Calu3 (cell line): Measurements from ENCODE around the gene MLANA. TPM values are rescaled to one million over a fixed set of nuclear protein-coding genes. Genes with fewer than 3 reads are reported as not detected.

Experiments
- BruUV-seq: library from RNA; stranded (reverse); fragments of 400-500 nt; replicated peaks from 2 replicates; lab custom pipeline; 2021; lab: Mats Ljungman, UMichigan
- CTCF ChIA-PET: fragments of 300-600 bp; sonication (Branson Sonifier 250); formaldehyde crosslinking; loops from one replicate; lab custom pipeline; 2022; ENCODE audit warnings: antibody characterized with exemption; lab: Charles Lee
- DNase-seq: peaks from one replicate; pipeline ENCODE4 v3.0.0; 2022
- H3K27ac Mint-ChIP-seq: one replicate; pipeline ENCODE4 v1.8.0; 2022; ENCODE audit warnings: mixed read lengths; ENCODE audit not compliant: unreplicated experiment
- H3K27me3 Mint-ChIP-seq: one replicate; pipeline ENCODE4 v1.8.0; 2022; ENCODE audit warnings: mixed read lengths; ENCODE audit not compliant: unreplicated experiment
- H3K36me3 Mint-ChIP-seq: one replicate; pipeline ENCODE4 v1.8.0; 2022; ENCODE audit warnings: mild to moderate bottlenecking, moderate library complexity, mixed read lengths; ENCODE audit not compliant: insufficient read depth, unreplicated experiment
- H3K4me1 Mint-ChIP-seq: one replicate; pipeline ENCODE4 v1.8.0; 2022; ENCODE audit warnings: mild to moderate bottlenecking, low read depth, mixed read lengths; ENCODE audit not compliant: unreplicated experiment
- H3K4me3 Mint-ChIP-seq: one replicate; pipeline ENCODE4 v1.8.0; 2022; ENCODE audit warnings: mild to moderate bottlenecking, low read depth, moderate library complexity, mixed read lengths; ENCODE audit not compliant: unreplicated experiment
- H3K9me3 Mint-ChIP-seq: one replicate; pipeline ENCODE4 v1.8.0; 2022; ENCODE audit warnings: low read depth, mixed read lengths; ENCODE audit not compliant: unreplicated experiment
- CTCF ChIP-seq: fragments of 200-600 bp; IDR thresholded peaks from one replicate; pipeline ENCODE4 v1.8.0; 2022; ENCODE audit warnings: antibody characterized with exemption; ENCODE audit not compliant: unreplicated experiment
- intact Hi-C: fragments of 100-400 bp; cut with micrococcal nuclease; formaldehyde crosslinking; loops from one replicate; pipeline ENCODE4 v1.10.0; 2022; ENCODE audit not compliant: unreplicated experiment
- total RNA-seq: library from RNA; stranded (reverse); gene quantifications from 2 replicates; pipeline ENCODE4 v1.2.3, GENCODE V29; 2022

Gene MLANA
- total RNA-seq, 1 experiment from 2014 or later, result not detected

GRCh38 chr9:5843794-5844471, 46.8 kb upstream of the MLANA start:
- peaks cover 2% of the 10 kb centered on the region for H3K9me3 Mint-ChIP-seq
- no peaks in the 10 kb centered on the region for H3K27me3 Mint-ChIP-seq
- no peak overlapping the region for H3K27ac Mint-ChIP-seq
- no peak for DNase-seq
- H3K4me1 Mint-ChIP-seq, result peaks cover 49% of the 10 kb centered on the region
- BruUV-seq, result no TSS peak
- CTCF ChIA-PET, result interaction anchor here (0.6 kb wide), 1 partner anchor 9 kb away, joined by 3 read pairs; no protein-coding TSS in a partner anchor
- no peaks in the 10 kb centered on the region for H3K36me3 Mint-ChIP-seq
- TF ChIP-seq CTCF, result no peak
- intact Hi-C loops, result no loop called here
- H3K4me3 Mint-ChIP-seq, result no peak overlapping the region

GRCh38 chr9:5845157-5845531, 45.5 kb upstream of the MLANA start:
- BruUV-seq, result no TSS peak
- H3K4me3 Mint-ChIP-seq, result no peak overlapping the region
- no peak overlapping the region for H3K27ac Mint-ChIP-seq
- H3K27me3 Mint-ChIP-seq, result no peaks in the 10 kb centered on the region
- no peak for TF ChIP-seq CTCF
- DNase-seq, result no peak
- no peaks in the 10 kb centered on the region for H3K36me3 Mint-ChIP-seq
- H3K4me1 Mint-ChIP-seq, result peaks cover 37% of the 10 kb centered on the region
- CTCF ChIA-PET, result no interaction called here
- intact Hi-C loops, result no loop called here
- peaks cover 2% of the 10 kb centered on the region for H3K9me3 Mint-ChIP-seq

GRCh38 chr9:5846096-5846495, 44.6 kb upstream of the MLANA start:
- BruUV-seq, result no TSS peak
- CTCF ChIA-PET, result no interaction called here
- no peak overlapping the region for H3K27ac Mint-ChIP-seq
- H3K9me3 Mint-ChIP-seq, result peaks cover 2% of the 10 kb centered on the region
- no peak for DNase-seq
- H3K27me3 Mint-ChIP-seq, result no peaks in the 10 kb centered on the region
- H3K4me1 Mint-ChIP-seq, result peaks cover 42% of the 10 kb centered on the region
- H3K36me3 Mint-ChIP-seq, result no peaks in the 10 kb centered on the region
- no peak for TF ChIP-seq CTCF
- intact Hi-C loops, result no loop called here
- no peak overlapping the region for H3K4me3 Mint-ChIP-seq

- DNase-seq, result no peak
Observed at GRCh38 chr9:5846501-5846921, 44.2 kb upstream of the MLANA start.

More at GRCh38 chr9:5846501-5846921, 44.2 kb upstream of the MLANA start:
- Mint-ChIP-seq H3K36me3 (no peaks in the 10 kb centered on the region), H3K9me3 (no peaks in the 10 kb centered on the region), H3K27me3 (no peaks in the 10 kb centered on the region), H3K4me3 (no peak overlapping the region), H3K4me1 (peaks cover 46% of the 10 kb centered on the region), H3K27ac (no peak overlapping the region)
- intact Hi-C loops, result no loop called here
- CTCF ChIA-PET, result no interaction called here
- no TSS peak for BruUV-seq
- TF ChIP-seq CTCF, result no peak
